HG03025 (cell line): ENCODE measurements around the gene ANAPC2.

Experiments
- ATAC-seq: cut with Tn5 transposase; IDR thresholded peaks from one replicate; pipeline ENCODE4 v1.9.1; 2021; ENCODE audit warnings: mild to moderate bottlenecking, moderate library complexity; ENCODE audit not compliant: unreplicated experiment, low FRiP score

ANAPC2 gene

DNA sequence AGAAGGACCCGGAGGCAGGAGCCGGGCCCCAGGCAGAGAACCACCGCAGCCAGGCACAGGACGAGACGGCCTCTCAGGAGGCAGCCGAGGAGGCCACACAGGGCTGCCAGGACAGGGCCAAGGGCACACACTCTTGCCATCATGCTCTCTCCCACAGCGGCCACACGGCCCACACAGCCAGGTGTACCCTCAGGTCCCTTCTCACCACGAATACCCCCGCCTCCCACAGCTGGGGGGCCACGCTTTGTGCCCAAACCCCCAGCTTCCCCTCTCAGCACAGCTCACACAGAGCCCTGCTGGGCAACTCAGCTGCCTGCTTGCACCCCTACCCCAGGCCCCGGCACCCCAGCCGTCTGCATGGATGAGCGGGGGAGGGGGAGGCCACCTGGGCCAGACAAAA is 5.4 kb upstream of the ANAPC2 start:
- no peak for ATAC-seq

DNA sequence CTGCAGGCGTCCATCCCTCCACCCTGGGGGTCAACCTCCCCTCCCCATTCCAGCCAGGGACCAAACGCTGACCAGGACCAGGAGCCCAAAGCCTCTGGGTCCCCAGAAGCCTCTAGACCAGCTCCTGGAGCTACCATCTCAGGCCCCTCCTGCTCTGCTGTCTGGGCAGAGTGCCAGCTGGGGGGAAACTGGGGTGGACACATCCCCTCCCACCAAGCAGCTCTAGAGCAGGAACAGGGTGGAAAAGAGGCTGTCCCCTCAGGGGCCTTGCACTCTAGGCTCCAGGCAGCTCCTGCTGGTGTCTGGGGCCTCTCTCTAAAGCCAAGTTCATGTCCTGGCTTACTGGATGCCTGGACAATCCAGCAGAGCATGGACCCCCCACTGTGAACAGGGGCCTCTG is 4.5 kb upstream of the ANAPC2 start:
- no peak for ATAC-seq

DNA sequence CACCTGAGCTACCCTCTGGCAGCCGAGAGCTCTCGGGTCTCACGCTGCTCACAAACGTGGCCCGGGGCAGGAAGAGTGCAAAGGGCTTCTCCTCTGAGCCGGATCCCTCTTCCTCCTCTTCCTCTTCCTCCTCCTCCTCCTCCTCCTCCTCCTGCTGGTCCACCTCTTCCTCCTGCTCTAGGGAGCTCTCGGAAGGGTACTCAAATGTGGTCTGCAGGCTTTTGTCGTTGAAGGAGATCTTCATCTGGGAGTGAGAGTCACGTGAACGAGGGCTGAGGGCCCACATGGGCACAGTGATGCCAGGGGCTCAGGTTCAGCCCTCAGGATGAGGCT is 4.1 kb upstream of the ANAPC2 start:
- no peak for ATAC-seq

DNA sequence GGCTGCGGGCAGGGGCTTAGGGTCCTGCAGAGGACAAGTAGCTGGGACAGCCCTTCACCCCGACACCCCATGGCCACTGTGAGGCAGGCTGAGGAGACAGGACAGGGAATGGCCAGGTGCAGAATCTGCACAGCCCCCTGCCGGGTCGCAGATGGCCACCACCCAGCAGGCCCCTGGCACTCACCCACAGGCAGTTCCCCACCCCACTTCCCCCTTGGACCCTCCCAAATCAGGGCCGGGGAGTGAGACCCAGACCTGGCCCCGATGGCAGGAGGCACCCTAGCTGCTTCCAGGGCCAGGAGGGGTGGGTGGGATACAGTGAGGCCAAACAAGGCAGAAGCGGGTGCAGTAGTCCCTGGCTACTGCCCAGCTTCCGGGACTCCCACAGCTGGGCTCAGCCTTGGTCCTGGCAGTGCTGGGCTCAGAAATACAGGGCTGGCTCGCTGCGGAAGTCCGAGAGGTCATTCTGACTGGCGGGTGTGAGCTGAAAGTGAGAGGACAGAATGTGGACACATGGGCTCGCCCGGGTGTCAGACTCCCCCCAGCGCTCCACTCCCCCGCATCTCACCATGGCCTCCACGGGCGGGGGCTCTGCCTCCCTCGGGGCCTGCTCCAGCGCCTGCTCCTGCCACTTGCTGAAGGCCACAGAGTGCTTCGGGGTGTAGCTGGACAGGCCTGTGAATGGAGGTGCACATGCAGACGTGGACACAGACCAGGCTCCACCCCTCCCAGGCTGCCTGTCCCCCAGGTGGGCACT is 3.5 kb upstream of the ANAPC2 start:
- ATAC-seq, result no peak

DNA sequence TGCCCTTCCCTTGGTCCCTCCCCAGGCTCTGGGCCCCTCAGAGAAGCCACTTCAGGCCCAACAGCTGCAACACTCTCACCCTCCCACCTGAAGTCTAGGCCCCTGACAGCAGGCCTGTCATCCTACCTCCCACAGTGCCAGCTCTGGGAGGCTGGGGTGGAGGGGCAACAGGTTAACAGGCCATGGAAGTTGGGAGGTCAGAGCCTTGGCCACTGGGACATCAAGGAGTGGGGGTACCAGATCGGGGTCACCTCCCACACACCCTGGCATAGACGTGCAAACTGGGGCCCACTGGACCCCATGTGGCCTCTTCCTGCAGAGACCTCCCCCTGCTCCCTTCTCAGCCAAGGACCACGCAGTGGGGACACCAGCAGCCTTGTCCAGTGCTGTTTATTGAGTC is 2.9 kb upstream of the ANAPC2 start:
- no peak for ATAC-seq

DNA sequence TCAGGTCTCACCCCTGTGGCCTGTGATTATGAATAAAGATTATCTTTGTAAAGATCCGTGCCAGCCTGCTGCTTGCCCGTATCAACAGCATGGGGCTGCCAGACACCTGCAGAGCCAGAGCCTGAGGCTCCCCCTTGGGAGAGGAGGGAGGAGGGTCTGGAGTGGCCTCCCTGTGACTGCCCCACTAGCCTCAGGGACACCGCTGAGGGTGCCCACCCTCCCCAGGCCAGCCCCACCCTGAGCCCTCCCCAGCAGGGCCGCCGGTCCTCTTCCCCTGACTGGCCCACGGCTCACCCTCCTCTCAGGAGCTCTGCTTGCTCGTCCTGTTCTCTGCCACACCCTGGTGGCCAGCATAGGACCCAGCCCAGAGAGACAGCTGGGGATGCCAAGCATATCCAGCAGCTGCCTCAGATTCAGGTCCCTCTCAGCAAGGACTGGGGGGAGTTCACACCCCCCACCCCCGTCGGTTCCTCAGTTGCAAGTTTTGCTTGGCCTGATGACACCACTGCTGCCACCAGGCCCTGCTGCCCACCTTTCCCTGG is 2.0 kb upstream of the ANAPC2 start:
- no peak for ATAC-seq

DNA sequence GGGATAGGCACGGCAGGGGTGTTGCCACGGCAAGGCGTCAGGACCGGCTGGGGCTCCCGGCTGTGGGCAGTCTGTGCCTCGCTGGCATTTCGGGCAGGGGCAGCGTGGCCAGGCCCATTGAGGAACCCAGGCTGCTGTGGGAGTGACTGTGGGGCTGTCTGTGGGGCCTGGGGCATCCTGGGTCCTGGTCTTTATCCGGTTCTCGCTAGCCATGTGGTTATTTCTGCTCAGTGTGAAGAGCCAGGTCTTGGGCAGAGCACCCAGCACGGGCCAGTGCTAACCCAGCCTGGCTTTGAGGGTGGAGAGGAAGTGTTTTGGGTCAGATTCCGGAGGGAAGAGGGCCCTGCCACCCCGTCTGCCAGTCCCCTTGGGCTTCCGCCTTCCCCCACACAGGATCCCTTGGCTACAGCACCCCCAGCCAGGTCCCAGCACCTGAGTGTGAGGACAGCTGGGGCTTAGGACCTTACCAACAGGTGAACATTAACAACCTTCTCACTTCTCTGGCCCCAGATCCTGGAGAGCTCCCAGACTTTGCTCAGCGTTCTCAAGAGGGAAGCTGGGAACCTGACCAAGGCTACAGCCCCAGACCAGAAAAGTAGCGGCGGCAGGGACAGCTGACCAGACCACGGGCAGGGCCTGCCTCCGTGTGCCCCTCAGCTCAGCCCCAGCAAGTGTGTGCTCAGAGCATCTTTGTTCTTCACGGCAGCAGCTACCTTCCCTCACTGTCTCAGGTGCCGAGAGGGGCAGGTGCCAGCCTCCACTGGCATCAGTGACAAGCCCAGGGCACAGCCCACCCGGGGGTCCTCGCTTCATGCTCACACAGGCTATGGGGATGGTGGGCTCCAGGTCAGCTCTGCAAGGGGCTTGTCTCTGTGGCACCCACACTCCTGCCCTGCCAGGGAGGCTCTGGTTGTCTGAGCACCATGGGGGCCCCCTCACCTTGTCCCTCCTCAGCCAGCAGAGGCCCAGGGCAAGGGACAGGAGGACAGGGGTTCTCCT is 1.2 kb upstream of the ANAPC2 start:
- ATAC-seq, result no peak

DNA sequence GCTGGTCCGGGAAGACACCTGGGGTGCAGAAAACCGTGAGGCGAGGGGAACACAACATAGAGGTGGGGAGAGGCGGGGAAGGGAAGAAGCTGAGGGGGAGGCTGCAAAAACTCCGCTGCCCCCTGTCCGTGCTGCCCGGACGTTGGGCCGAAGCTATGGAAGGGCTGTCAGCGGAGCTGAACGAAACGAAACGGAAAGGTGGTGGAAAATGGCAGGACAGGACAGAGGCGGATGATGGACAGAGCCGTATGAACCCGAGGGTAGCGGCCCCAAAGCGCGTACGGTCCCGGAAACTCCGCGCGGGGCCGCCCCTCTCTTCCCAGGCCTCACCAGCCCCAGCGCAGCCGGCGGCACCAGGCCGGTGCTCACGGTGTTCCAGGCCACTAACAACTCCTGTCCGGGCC is 272 bp downstream of the ANAPC2 start:
- peak; percentile 7 for ATAC-seq

DNA sequence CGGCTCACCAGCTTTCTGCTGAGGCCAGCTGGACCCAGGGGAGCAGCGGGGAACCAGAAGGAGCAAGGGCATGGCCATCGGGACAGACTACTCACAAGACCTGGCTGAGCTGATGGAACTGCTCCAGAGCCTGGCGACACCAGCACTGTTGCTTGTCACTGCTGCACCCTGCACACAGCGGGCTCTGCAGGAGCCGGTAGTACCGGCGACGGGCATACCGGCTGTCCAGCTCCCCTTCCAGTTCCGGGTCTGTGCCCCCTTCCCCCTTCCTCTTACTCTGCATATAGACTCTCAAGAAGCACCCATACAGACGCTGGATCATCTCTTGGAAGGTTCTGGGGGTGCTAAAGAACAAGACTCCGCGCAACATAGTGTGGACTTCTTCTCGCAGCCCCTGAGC is 974 bp downstream of the ANAPC2 start:
- ATAC-seq, result no peak

DNA sequence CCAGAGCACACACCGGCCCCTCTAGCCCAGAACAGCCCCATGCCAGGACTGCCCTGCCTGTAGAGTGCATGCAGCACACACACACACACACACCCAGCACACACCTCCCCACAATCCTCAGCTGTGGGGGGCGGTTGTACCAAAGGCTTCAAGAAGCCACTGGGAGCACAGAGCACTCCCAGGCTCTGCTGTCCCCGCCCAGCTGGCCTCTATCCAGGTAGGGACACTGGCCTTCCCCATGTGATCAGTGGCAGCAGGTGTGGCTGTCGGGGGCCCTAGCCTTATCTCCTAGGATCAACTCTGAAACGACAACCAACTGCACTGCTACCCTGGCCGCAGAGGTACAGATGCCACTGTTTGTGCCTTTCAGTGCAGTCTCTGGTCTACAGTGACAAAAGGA is 2.0 kb downstream of the ANAPC2 start:
- no peak for ATAC-seq

DNA sequence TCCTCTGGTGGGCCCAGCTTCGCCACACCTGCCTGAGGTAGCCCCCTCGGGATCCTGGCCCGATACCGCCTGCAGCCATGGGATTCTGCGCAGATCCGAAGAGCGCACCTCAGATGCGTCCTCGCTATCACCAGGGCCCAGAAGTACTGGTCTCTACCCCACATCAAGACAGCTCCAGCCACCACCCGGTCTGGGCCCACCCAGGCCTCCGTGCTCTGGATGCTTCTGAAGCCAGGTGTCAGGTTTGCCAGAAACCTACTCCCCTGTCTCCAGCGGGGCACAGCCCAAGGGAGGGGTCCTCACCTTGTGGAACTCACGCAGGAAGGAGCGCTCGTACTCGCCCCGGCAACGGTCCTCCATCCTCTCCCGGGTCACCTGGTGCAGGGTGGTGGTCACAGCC is 2.4 kb downstream of the ANAPC2 start:
- ATAC-seq, result no peak

DNA sequence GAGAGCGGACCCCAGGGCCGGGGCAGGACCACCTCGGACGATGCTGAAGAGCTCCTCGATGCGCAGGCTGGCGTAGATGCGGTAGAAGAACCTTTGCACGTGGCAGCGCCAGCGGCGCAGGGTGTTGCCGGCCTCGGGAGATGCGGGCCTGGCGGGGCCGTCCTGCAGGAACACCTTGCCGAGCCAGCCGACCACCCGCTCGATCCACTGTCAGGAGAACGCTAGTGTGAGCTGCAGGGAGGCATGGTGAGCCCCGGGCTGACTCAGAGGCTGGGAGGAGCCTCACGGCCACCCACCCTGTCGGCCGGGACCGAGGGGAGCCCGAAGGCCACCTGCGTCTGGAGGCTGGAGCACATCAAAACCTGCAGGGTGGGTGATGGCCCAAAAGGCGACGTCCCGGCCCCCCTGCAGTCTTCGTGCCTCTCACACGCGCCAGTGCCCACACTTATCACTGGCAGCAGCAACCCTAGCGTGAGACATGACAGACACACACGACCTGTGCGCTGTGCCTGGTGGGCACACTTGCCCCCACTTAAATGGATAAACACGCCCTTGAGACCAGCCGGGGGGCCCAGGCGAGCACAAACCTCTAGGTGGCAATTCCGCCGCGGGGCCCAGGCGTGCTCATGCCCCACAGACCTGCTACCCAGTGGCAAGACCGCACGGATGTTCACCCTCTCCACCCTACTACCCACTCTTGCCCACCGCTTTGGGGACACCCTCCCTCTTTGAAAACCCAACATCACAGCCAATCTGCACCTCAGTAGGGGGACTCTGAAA is 3.3 kb downstream of the ANAPC2 start:
- ATAC-seq, result no peak

DNA sequence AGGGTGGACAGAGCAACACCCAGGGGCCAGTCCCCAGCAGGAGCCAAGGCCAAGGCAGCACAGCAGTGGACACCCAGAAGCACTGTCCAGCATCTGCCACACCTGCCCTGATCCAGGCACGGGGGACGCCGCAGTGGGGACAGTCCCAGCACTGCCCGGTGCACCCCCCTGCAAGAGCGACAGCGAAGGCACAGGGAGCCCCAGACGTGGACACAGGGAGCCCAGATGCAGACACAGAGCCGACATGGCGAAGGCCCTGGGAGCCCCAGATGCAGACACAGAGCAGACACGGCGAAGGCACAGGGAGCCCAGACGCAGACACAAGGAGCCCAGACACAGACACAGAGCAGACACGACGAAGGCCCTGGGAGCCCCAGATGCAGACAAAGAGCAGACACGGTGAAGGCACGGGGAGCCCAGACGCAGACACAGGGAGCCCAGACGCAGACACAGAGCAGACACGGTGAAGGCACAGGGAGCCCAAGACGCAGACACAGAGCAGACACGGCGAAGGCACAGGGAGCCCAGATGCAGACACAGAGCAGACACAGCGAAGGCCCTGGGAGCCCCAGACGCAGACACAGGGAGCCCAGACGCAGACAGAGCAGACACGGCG is 4.3 kb downstream of the ANAPC2 start:
- ATAC-seq, result no peak

DNA sequence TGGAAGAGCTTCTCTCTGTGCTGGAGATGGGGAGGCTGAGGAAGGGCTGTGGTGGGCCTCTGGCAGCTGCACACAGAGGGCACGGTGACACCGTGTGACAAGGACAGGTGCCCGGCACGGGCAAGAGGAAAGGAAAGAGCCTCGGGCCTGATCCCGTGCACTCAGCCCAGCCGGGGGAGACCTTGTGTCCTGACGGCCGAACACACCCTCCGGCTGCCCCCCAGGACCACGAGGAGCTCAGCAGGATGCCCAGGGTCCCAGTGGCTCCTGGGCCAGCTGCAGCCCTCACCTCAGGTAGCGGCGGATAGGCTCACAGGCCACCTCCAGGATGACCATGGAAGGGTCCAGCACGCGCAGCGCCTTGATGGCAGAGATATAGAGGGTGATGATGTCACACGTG is 5.5 kb downstream of the ANAPC2 start:
- no peak for ATAC-seq

DNA sequence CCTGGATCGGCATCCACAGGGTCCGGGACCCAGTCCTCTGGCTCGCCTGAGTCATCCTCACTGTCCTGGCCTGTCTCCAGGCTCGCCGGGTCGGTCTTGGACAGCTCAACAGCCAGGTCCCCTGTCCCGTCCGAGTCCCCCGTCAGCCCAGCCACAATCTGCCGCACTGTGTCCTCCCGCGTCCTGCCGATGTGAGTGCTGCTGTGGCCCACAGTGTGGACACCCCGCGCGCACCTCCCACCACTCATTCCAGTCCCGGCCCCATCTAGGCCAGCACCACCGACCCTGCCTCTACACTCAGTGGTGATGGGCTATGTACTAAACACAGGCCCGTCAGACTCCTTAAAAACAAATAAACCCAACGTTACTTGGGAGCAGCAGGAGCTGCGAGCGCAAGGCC is 6.7 kb downstream of the ANAPC2 start:
- no peak for ATAC-seq

DNA sequence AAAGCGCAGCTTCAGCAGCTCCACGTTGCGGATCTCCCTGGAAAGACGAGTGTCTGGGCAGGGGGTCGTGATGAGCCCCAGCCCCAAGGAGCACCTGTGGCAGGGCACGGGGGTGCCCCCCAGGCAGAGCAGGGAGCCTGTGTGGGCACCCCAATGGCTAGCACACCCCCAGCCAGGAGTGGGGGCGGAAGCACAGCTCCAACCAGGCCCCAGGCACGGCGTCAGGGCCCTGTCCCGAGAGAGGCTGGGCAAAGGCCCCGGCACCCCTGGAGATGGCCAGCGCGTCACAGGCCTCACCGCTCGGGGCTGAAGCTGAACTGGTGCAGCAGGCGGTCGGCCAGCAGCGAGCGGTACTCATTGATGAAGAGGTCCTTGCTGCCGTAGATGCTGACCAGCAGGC is 7.9 kb downstream of the ANAPC2 start:
- no peak for ATAC-seq

DNA sequence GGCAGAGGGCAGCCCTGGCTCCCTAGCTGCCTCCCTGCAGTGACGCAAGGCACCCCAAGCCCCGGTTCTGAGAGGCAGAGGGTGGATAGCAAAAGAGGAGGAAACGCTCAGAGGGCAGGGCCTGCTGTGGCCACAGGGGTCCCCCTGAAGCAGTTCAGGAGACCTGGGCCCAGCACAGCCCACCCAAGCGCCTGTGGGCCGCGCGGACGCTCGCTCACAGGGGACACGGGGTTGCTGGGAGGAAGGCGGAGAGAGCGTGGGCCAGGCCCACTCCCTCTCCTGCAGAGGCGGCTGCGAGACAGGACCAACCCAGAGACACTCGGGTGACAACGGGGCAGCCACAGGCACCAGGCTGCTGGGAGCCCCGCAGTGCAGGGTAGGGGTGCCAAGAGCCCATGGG is 8.6 kb downstream of the ANAPC2 start:
- no peak for ATAC-seq

DNA sequence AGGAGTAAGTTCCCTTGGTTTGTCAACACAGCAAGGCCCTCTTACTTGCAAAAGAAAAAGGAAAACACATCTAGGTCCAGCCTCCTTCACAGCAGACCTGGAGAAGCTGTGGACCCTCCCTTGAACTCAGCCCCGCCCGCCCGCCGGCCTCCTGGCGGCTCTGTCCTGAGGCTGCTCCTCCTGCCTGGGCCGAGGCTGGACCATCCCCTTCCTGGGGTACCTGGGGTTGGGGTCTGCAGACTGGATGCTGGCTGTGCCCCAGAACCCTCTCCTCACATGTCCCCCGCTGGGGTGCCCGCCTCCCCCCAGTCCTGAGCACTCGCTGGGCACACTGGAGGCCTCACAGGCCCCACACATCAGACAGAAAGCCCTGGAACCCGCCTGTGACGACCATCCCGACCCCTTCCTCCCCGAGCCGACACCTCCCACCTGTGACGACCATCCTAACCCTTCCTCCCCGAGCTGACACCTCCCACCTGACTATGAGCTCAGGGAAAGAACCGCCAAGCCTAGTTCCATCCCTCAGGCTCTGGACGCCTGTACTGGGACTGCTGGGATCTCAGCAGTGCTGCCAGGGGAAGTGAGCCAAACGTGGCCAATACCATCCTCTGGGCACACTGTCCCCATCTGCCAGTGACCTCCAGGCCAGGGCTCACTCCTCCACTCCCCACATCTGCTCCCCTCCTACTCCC is 9.3 kb downstream of the ANAPC2 start:
- no peak for ATAC-seq

DNA sequence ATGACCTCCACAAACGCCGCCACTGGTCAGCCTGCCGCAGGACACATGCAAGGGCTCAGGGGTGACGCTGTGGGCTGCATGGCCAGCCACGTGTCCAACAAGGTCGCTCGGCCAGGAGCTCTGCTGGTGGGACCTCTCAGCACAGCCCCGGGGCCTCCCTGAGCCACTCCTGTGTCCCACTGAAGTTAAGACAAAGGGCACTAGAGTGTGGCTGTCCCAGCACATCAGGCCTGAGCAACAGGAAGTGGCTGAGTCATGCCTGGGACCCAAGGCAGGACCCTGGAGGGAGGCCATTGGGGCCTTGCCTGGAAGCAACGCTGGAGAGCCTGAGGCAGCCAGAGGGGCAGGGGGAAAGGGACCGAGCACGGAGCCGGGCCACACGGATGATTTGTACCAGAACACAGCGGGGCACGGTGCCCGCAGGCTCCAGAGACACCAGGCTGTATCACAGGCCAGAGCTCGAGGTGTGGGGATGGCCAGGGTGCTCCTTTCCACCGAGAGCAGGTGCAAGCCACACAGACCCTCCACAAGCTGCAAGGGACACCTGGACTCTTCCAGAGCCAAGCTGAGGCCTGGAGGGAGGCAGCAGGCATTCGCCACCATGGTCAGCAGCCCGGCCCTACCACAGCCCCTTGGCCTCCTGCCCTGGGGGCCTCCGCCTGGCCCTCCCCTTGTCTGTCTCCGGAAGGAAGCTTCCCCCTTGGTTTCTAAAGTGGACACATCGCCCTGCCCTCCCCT is 10.0 kb downstream of the ANAPC2 start:
- no peak for ATAC-seq
